B cell (primary cell): ENCODE data around the gene TYK2. TPM values are rescaled to one million over a fixed set of nuclear protein-coding genes. Genes with fewer than 3 reads are reported as not detected.

Experiments
- ATAC-seq: fragments of 200-7000 bp; cut with Tn5 transposase; one replicate; pipeline ENCODE4 v1.10.0; 2021; ENCODE audit warnings: low read depth, mild to moderate bottlenecking, moderate number of reproducible peaks, moderate library complexity
- CTCF ChIA-PET: fragments of 350-600 bp; sonication (Branson Sonifier 250); formaldehyde crosslinking; loops from one replicate; lab custom pipeline; 2021; ENCODE audit warnings: antibody characterized with exemption, inconsistent platforms; lab: Charles Lee
- POLR2A ChIA-PET: fragments of 350-600 bp; sonication (Branson Sonifier 250); formaldehyde crosslinking; loops from one replicate; lab custom pipeline; 2021; ENCODE audit warnings: antibody characterized with exemption; lab: Charles Lee
- DNase-seq: peaks from one replicate; pipeline ENCODE4 v3.0.0; 2013
- H2AFZ ChIP-seq: 2 replicates; pipeline ENCODE4 v1.6.1; 2012; ENCODE audit warnings: mild to moderate bottlenecking, low read depth, low read length; ENCODE audit not compliant: insufficient read depth, poor library complexity, severe bottlenecking
- H3K27ac ChIP-seq, 2 donors: 1 replicate in 1 of 2; 2 replicates in 1 of 2; pipeline ENCODE4 v1.5.1; 2012 to 2013; ENCODE audit warnings: low read length in 2 of 2, mild to moderate bottlenecking in 2 of 2, moderate library complexity in 1 of 2
- H3K27me3 ChIP-seq, 4 experiments: fragments of 200-600 bp in 1 of 4; sonication (generic) in 1 of 4; replicated peaks in 1 of 4; 1 replicate in 2 of 4; 2 replicates in 2 of 4; pipeline versions ENCODE4 v1.6.1 to v1.7.0; 2013 to 2016; ENCODE audit warnings: low read length in 3 of 4, mild to moderate bottlenecking in 2 of 4, mixed read lengths in 1 of 4, moderate library complexity in 1 of 4; ENCODE audit not compliant: insufficient read depth in 4 of 4, control insufficient read depth in 3 of 4; ENCODE audit errors: control extremely low read depth in 1 of 4
- H3K36me3 ChIP-seq, 2 experiments: replicated peaks in 1 of 2; 1 replicate in 1 of 2; 2 replicates in 1 of 2; pipeline versions ENCODE4 v1.6.1 to v1.7.1; 2013; ENCODE audit warnings: low read length in 1 of 2; ENCODE audit not compliant: insufficient read depth in 2 of 2, control insufficient read depth in 1 of 2; ENCODE audit errors: control extremely low read depth in 1 of 2, extremely low read depth in 1 of 2
- H3K4me1 ChIP-seq, 2 donors: fragments of 200-600 bp in 1 of 2; sonication (generic) in 1 of 2; 1 replicate in 1 of 2; 2 replicates in 1 of 2; pipeline versions ENCODE4 v1.5.1 to v1.6.1; 2013 to 2017; ENCODE audit warnings: low read length in 2 of 2; ENCODE audit not compliant: control insufficient read depth in 2 of 2, insufficient read depth in 2 of 2
- H3K4me2 ChIP-seq: replicated peaks from 2 replicates; pipeline ENCODE3; 2012; ENCODE audit warnings: mild to moderate bottlenecking, low read depth, low read length; ENCODE audit not compliant: poor library complexity, severe bottlenecking
- H3K4me3 ChIP-seq, 5 experiments: fragments of 200-600 bp in 1 of 5; sonication (generic) in 1 of 5; 1 replicate in 3 of 5; 2 replicates in 2 of 5; pipeline versions ENCODE4 v1.5.1 to v1.7.0; 2011 to 2016; ENCODE audit warnings: low read length in 4 of 5, mild to moderate bottlenecking in 4 of 5, low read depth in 2 of 5, control low read depth in 1 of 5, moderate library complexity in 1 of 5; ENCODE audit not compliant: insufficient read depth in 1 of 5; ENCODE audit errors: control extremely low read depth in 1 of 5, extremely low read depth in 1 of 5
- H3K79me2 ChIP-seq: fragments of 200-600 bp; sonication (generic); one replicate; pipeline ENCODE4 v1.6.0; 2016; ENCODE audit warnings: low read length; ENCODE audit not compliant: control insufficient read depth, insufficient read depth
- H3K9ac ChIP-seq: fragments of 200-600 bp; sonication (generic); 2 replicates; pipeline ENCODE4 v1.6.1; 2017; ENCODE audit warnings: mild to moderate bottlenecking, low read length, moderate library complexity
- H3K9me3 ChIP-seq, 3 donors: one replicate each; pipeline versions ENCODE4 v1.6.1 to v1.7.1; 2013; ENCODE audit warnings: low read length in 2 of 3; ENCODE audit not compliant: control insufficient read depth in 2 of 3, insufficient read depth in 1 of 3; ENCODE audit errors: control extremely low read depth in 1 of 3
- H4K20me1 ChIP-seq: 2 replicates; pipeline ENCODE4 v1.6.0; 2012; ENCODE audit warnings: mild to moderate bottlenecking, low read length; ENCODE audit not compliant: insufficient read depth, control insufficient read depth, poor library complexity, severe bottlenecking
- H3K27ac Mint-ChIP-seq: one replicate; pipeline ENCODE4 v1.8.0; 2021; ENCODE audit warnings: mixed read lengths
- H3K27me3 Mint-ChIP-seq: one replicate; pipeline ENCODE4 v1.8.0; 2021; ENCODE audit warnings: mixed read lengths
- H3K4me1 Mint-ChIP-seq: one replicate; pipeline ENCODE4 v1.8.0; 2021; ENCODE audit warnings: mixed read lengths
- H3K4me3 Mint-ChIP-seq: one replicate; pipeline ENCODE4 v1.8.0; 2021; ENCODE audit warnings: mixed read lengths
- H3K9me3 Mint-ChIP-seq: one replicate; pipeline ENCODE4 v1.8.0; 2022; ENCODE audit warnings: mixed read lengths; ENCODE audit not compliant: insufficient read depth
- EZH2 ChIP-seq: IDR thresholded peaks from 2 replicates; pipeline ENCODE4 v1.6.1; 2012; ENCODE audit warnings: borderline replicate concordance, low read depth, mild to moderate bottlenecking, moderate library complexity, low read length; ENCODE audit not compliant: insufficient read depth, poor library complexity, severe bottlenecking
- WGBS: methylation state at CpG from one replicate; pipeline ENCODE4 v1.1.5; 2013; ENCODE audit warnings: missing lambda C conversion rate; ENCODE audit not compliant: insufficient coverage; 5-methylcytosine and 5-hydroxymethylcytosine counted together
- intact Hi-C: fragments of 100-400 bp; cut with micrococcal nuclease; formaldehyde crosslinking; loops from one replicate; pipeline ENCODE4 v1.10.0; 2022
- polyA plus RNA-seq: library from polyadenylated mRNA; depleted of rRNA; stranded (reverse); fragments of >200 nt; gene quantifications from 2 replicates; pipeline ENCODE4 v1.2.3, GENCODE V29; 2012
- total RNA-seq, 2 donors: library from RNA; stranded (reverse); fragments of 120-200 nt in 1 of 2; gene quantifications; 1 replicate in 1 of 2; 2 replicates in 1 of 2; pipeline versions ENCODE4 v1.2.3 to v1.2.4, GENCODE V29; 2013 to 2022
- TF ChIP-seq, protein P1 (sequence below): fragments of 200-600 bp; IDR thresholded peaks from one replicate; pipeline ENCODE4 v1.8.0; 2022; ENCODE audit warnings: antibody characterized with exemption, mild to moderate bottlenecking

TYK2 gene
- total and polyA plus RNA-seq, 2 donors (not counting 1 experiment from before 2014, with no cell fraction given) = 337 to 343 TPM

DNA sequence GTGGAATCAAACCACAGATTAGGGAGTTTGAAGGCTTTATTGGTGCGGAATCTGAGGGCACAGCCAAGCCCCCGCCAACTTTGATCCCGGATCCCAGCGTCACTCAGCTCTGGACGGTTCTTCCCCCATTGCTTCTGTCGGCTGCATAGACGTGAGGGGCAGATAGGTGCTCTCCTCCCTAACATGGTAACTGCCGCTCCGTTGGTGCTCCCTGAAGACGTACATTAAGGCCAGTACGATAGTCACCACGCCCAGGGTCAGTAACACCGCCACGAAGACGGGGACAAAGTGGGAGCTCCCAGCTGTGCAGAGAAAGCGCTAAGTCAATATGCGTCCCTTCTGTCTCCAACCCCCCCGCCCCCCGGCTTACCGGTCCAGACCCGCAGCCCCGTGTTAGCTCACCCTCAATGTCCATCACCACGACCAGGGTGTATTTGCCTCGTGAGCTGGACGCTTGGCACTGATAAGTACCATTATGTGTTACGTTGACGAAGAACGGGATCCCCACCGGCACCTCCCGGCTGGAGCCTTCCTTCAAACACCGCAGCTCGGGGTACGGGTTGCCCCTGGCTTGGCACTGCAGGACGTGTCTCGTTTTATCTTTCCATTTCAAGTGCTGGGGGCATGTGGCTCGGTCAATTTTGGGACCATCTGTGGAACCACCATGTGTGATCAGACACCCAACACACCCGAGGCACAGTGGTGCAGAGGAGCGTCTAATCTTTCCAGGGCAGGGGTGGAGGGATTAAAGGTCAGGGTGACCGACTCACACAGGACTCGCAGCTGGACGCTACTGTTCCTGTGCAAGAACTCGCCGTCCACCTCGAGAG is 46.4 kb downstream of the TYK2 start:
- Mint-ChIP-seq H3K4me1 (peaks cover 29% of the 10 kb centered on the region), H3K4me3 (peak overlapping the region; percentile 97), H3K27ac (peak overlapping the region; percentile 97), H3K27me3 (no peaks in the 10 kb centered on the region), H3K9me3 (no peaks in the 10 kb centered on the region)
- DNase-seq (no peak), ATAC-seq (no peak)
- H2AFZ ChIP-seq = peak overlapping the region; percentile 95
- intact Hi-C loops = loop anchor here (1.0 to 5.0 kb wide), 4 partner anchors 18 to 318 kb away; partner anchors contain the start of genes FDX2, ILF3 and TYK2
- peak overlapping the region; percentile 86 for H3K4me2 ChIP-seq
- TF ChIP-seq, protein P1, sequence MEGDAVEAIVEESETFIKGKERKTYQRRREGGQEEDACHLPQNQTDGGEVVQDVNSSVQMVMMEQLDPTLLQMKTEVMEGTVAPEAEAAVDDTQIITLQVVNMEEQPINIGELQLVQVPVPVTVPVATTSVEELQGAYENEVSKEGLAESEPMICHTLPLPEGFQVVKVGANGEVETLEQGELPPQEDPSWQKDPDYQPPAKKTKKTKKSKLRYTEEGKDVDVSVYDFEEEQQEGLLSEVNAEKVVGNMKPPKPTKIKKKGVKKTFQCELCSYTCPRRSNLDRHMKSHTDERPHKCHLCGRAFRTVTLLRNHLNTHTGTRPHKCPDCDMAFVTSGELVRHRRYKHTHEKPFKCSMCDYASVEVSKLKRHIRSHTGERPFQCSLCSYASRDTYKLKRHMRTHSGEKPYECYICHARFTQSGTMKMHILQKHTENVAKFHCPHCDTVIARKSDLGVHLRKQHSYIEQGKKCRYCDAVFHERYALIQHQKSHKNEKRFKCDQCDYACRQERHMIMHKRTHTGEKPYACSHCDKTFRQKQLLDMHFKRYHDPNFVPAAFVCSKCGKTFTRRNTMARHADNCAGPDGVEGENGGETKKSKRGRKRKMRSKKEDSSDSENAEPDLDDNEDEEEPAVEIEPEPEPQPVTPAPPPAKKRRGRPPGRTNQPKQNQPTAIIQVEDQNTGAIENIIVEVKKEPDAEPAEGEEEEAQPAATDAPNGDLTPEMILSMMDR = no peak
- no peak for TF ChIP-seq EZH2
- CTCF ChIA-PET = interaction anchor here (0.9 to 4.3 kb wide), 4 partner anchors 46 to 64 kb away, joined by 3 to 14 read pairs (median 6); partner anchors contain the start of gene ICAM1
- H3K36me3 ChIP-seq = peaks cover 0 to 41% of the 10 kb centered on the region in 2 experiments
- H3K4me1 ChIP-seq = peaks cover 20 to 32% of the 10 kb centered on the region in 2 donors
- H3K4me3 ChIP-seq = peak overlapping the region; percentile 43 to 94 (median 83)
- peaks cover 58% of the 10 kb centered on the region for H4K20me1 ChIP-seq
- POLR2A ChIA-PET = interaction anchor here (0.6 to 2.2 kb wide), 16 partner anchors 11 to 1248 kb away, joined by 3 to 13 read pairs (median 4); partner anchors contain the start of genes ICAM1, TMED1 and TYK2
- peaks cover 93% of the 10 kb centered on the region for H3K79me2 ChIP-seq
- H3K9ac ChIP-seq = peak overlapping the region; percentile 88
- peak overlapping the region; percentile 60 to 91 for H3K27ac ChIP-seq
- H3K27me3 ChIP-seq = no peaks in the 10 kb centered on the region
- WGBS = 71% methylated on average over 44 of the region's 44 CpGs
- H3K9me3 ChIP-seq = peaks cover 0 to 15% (median 0%) of the 10 kb centered on the region in 3 donors
